GM19035 (cell line): ENCODE measurements around the gene XYLT1.

Source experiments
- ATAC-seq: cut with Tn5 transposase; IDR thresholded peaks from one replicate; pipeline ENCODE4 v1.9.1; 2021; ENCODE audit not compliant: unreplicated experiment

Gene XYLT1

DNA sequence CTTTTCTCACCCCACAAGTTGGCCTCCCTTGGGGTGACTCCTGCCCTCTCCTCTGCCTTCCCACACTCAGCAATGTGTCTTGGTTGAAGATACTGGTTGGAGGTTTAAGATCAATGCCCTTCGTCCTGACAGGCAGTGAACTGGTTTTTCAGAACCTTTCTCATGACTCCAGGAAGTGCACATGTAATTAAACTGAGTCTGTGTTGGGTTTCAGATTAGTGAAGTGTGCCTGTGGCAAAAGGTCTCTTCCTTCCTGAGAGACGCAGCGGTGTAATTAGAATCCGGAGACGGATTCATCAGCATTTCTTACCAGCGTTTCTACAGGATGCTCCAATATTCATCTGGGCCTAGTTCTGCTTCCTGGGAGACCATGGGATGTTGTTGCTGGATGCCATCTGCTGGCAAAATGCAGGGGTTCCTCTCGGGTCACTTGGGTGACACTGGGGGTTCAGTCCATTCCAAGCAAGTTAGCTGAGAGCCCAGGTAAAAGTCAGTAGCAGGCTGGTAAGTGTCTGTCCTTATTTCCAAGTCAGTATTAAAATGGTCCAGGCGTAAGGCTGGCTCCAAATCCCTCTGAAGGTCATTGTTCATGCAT, 233.3 kb downstream of the XYLT1 start:
- ATAC-seq: no peak

DNA sequence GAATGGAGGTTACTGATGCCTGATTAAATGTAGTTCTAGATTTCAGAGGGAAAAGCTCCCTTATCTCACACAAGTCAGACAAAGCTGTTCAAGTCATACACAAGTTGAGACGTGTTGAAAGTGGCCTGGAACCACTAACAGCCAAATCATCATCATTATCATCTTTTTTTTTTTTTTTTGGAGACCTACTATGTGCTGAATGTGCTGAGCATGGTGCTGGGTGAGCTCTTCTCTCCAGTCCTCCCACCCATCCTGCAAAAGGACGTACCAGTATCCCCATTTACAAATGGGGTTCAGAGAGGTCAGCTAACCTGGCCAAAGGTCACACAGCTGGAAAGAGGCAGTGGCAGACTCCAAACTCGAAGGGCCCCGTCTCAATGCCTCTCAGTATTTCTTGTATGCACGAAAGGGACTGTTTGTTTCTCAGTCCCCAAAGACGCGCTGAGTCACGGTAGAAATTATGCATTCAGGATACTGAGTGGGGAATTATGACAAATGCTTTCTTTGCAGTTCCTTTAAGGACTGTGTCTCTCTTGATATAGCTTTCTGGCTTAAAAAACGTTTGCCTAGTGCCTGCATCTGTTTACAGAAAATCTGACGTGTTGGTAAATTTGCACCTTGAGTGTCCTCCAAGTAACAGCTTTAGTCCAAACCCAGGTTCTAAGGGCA, 235.5 kb downstream of the XYLT1 start:
- ATAC-seq: no peak

DNA sequence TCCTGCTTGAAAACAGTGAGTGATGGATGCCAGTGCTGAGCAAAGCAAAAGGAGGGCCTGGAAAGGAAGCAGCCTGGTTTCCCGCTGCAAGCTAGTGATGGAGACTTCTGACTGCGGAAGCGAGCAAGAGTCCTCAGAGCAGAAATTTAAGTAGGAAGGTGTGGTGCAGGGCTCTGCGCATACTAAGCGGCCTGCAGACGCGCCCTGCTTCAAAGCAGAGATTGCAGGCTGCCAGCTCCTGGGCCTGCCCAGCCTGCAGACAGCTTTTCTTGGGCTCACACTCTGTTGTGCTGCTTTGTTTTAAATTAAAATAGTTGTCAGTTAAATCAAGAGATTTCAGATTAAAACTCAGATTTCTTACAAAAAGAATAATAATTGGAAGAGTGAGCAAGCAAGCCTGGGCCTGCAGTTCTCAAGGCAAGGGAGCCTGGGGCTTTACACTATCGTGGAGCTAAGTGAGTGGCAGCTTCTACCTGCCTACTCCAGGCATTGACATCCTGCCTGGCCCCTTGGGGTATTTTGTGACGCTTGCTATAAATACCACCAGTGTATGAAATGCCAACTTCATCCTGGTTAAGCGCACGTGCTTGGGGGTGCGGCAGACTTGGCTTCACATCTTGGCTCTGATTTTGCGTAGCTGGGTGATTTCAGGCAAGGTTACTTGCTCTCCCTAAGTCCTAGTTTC, 237.3 kb downstream of the XYLT1 start:
- no peak for ATAC-seq

DNA sequence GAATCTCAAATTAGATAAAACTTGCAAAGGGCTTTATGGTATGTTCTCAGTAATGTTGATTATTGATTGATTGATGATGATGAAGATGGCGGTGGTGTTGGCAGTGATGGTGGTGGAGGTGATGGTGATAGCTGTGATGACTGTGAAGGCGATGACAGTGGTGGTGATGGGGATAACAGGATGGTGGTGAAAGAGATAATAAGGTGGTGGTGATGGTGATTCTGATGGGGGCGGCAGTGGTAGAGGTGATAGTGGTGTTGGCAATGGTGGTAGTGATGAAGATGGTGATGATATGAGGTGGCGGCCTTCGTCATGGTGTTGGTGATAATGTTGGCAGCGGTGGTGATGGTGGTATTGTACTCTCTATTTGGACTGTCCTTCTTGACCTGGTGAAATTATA, 238.3 kb downstream of the XYLT1 start:
- no peak for ATAC-seq

DNA sequence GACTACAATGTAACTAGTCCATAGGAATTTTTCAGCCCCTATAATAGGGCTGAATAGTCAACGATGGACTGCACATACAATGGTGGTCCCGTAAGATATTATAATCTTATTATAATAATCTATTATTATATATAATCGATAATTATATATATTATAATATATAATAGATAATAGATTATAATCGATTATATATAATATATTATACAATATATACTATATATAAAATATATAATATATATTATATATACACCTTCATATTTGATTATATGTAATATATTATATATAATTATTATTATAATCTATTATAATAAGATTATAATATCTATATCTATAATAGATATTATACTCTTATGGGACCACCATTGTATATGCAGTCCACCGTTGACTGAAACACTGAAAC, 238.8 kb downstream of the XYLT1 start:
- ATAC-seq: no peak

DNA sequence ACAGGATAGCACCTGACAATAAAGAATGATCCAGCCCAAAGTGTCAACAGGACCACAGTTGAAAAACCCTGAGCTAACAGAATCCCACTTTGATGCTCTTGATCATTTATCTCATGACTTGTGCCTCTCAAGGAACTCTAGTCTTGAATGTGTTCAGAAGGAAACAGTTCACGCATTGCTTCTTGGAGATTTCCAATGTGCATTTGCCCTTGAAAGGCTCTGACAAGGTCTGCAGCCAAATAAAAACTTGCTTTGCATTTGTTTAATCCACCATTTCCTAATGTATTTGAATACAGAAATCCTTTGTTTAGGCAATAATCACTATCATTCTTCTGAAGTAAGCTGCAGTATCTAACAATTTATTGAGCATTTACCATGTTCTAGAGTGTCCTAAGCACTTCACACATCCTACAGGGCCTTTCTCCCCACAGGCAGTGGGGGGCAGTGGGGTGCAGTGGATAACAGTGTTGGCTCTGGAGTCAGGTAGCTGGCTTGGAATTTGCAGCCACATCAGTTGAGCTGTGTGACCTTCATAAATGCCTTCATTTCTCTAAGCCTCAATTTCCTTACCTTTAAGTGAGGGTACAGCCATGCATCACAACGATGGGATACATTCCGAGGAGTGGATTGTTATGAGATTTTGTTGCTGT, 239.7 kb downstream of the XYLT1 start:
- ATAC-seq: no peak

DNA sequence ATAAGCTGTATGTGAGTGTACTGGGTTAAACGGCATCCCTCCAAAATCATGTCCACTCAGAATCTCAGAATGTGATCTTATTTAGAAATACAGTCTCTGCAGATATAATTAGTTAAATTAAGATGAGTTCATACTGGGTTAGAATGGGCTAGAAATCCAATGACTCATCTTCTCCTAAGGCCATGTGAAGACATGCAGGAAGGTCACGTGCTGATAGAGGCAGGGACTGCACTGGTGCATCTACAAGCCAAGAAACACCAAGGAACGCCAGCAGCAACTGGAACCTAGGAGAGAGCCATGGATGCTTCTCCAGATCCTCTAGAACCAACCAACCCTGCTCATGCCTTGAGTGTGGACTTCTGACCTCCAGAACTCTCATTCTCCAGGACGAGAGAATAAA, 241.0 kb downstream of the XYLT1 start:
- no peak for ATAC-seq

DNA sequence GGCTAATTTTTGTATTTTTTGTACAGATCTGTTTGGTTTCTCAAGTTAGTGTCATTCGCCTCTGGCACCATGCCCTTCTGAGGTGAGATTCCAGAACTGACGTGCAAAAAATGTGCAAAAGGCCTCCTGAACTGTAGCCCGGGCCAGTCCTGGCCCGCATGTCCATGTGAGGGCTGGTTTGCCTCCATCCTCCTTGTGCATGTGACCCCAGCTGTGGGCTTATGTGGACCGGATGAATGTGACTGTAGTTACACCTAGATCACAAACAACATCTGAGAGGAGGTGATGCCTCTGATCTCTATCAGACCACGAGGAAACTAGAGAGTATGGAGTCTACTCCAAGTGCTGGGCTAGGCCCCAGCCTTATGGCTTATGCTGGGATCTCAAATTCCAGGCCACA, 241.6 kb downstream of the XYLT1 start:
- ATAC-seq: no peak

DNA sequence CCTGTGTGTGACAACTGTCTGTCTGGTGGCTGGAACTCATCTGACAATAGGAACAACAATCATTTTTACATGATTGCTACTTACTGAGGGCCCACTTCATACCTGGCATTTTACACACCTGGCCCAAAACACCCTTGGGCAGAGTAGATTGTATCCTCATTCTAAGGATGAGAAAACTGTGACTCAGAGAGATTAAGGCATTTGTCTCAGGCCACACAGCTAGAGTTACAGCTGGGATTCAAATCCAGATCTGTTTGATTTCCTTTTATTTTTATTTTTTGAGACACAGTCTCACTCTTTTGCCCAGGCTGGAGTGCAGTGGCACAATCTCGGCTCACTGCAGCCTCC, 242.1 kb downstream of the XYLT1 start:
- no peak for ATAC-seq

DNA sequence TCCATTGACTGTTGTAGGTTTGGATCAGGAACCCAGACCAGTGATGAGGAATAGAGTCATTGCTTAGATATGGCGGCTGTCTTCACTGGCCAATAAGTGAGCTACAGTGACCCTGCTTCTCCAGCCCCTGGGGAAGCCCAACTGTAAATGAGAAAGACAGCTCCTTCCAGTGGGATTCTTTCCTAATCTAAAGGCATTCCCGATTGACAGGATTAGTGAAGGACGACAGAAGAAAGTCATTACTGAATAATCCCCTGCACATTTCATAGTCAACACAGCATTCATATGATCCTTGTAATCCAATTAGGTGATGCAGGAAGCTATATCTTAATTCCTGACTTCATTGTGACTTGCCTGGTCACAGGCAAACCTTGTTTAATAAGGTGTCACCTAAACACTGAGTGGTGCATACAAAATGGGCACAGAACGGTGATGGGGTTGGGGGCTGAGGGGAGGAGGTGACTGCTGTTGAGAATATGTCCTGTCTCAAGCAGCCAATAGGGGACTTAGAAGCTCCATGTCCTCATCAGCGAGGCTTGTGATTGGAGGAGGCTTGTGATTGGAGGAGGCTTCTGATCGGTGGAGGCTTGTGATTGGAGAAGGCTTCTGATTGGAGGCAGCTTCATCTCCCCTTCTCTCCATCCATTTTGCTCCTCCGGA, 242.6 kb downstream of the XYLT1 start:
- no peak for ATAC-seq

DNA sequence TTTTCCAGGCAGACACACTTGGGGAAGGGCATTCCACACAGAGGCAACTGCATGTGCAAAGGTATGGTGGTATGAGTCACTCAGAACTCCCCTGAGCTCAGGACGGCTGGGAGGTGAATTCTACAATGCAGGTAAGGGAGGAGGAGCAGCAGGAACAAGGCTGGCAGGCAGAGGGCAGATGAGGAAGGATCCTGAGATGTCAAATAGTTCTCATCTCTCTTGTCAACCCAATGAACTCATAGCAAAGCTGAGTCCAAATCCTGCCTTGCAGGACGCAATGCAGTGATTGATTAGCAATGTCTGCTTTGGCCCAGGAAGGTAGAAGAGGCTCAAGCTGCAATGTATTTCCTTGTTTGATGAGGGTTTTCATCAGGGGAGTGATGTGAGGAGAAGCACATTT, 243.5 kb downstream of the XYLT1 start:
- ATAC-seq: no peak

DNA sequence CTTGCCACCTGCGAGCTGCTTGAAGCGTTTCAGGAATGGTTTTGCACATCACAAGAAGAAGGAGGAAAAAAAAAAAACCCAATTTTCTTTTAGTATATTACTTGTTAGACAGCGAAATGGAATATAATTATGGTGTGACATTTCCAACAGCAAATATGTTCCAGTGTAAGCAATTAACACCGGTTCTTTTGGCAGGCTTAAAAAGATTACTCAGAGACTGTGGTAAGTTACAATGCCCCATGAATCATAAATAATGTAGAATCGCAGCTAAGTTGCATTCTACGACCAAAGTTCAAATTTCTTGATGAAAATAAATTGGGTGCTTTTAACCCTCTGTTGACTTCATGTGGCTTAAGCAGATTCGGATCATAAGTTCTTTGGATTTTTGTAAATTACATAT, 245.2 kb downstream of the XYLT1 start:
- no peak for ATAC-seq

DNA sequence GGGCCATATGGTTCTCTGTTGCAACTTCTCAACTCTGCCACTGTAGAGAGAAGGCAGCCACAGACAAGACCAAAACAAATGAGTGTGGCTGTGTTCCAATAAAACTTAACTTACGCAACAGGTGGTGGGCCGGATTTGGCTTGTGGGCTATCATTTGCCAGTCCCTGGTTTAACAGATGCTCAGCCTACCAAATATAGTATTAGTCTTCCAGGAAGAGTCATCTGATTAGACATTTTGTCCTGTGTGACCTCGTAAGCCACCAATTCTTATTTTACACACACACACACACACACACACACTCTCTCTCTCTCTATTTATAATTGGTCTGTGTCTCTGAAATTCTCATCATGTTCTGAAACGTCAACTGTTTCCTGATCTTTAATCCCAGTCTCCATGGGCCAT, 245.9 kb downstream of the XYLT1 start:
- no peak for ATAC-seq

DNA sequence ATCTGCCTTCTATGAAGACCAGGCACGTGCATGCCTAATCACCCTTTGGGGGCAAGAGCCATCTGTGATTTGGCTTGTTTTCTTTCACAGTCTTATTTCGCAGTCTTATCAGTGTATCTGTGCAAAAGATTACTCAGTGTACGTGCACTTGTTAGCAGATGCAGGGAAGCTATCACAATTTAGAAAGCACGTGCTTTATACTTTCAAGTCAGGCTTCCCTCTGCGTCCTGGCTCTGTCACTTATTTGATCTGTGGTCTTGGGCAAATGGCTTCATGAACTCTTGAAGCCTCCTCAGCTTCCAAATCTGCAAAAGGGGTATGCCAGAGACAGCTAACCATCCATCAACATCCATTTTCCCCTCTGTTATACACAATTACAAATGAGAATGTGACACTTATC, 246.4 kb downstream of the XYLT1 start:
- no peak for ATAC-seq

DNA sequence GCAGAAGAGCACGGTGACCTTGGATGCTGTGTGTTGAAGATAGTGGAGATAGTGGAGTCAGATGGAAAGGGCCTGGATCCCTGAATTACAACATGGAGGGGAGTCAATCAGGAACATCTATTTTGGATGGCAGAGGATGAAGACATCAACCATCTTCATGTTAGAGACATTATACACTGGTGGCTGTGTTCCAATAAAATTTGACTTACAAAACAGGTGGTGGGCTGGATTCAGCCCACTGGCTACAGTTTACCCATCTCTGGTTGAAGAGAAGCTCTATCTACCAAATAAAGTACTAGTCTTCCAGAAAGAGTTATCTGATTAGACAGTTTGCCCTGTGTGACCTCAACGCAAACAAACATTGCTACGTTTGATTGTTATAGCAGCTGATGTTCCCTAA, 247.2 kb downstream of the XYLT1 start:
- no peak for ATAC-seq

DNA sequence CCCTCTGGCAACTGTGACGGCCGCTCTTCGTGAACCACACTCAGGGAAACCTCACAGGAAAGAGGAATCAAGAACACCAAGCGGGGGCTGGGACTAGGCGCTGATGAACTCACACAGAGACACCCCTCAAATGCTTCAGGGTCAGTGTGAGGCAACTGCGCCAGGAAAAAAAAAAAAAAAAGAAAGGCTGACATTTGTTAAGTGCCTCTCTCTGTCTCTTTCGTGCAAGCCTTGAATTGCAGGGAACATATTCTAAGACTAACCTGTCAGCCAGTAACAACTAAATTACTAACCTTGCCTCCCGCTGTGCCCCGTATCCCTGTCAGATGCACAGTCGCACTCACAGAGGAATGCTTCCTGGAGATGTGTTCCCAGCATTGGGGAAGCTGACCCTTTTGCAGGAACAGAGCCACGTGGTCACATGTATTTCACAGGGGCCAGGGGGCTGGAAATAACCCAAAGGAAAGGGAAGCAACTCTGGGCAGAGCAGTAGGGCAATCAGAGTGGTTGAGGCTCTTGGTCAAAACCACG, 247.8 kb downstream of the XYLT1 start:
- no peak for ATAC-seq

DNA sequence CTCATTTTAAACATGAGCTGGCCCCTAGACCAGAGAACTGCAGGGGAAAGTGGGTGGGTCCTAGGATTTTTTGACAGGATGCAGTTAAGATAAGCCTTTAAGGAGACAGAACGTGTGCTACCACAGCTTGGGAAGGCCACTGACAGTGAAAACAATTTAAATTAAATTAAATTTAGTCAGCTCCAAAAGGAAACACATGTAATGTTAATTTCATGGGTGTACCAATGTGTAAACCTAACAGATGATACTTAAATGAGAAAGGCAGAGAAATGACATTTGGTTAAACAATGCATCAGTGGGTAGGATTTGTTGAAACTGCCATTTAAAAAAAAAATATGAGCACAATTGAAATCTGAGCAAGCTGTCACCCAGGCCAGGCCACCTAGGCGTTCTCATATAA, 250.8 kb downstream of the XYLT1 start:
- ATAC-seq: no peak

DNA sequence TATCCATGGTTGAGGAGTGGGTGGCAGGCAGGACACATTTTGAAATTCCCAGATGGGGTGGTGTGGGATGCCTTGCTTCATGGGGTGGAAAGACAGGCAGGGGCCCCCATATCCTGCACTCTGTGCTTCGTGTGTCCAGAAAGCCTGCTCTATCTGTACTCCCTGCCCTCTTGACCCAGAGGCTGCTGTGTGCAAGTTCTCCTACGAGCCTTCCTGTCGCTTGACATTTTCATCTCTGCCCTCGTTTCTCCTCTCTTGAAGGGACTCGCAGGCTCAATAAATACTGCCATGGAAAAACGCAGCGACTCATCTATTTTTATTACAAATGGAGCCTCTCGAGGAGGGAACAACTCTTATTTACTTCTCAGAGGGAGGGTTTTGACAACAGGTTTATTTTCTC, 254.8 kb downstream of the XYLT1 start:
- no peak for ATAC-seq

DNA sequence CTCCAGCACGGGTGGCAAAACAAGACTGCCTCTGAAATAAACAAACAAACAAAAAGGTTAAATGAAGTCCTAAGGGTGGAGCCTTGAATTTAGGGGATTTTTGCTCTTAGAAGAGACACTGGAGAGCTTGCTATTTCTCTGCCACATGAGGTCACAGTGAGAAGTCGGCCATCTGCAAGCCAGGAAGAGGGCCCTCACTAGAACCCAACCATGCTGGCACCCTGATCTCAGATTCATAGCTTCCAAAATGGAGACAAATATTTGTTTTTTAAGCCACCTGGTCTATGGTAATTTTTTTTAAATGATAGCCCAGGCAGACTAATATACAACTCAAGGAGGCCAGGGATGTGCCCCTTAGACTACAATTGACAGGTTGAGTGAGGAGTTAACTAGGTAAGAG, 255.5 kb downstream of the XYLT1 start:
- no peak for ATAC-seq

DNA sequence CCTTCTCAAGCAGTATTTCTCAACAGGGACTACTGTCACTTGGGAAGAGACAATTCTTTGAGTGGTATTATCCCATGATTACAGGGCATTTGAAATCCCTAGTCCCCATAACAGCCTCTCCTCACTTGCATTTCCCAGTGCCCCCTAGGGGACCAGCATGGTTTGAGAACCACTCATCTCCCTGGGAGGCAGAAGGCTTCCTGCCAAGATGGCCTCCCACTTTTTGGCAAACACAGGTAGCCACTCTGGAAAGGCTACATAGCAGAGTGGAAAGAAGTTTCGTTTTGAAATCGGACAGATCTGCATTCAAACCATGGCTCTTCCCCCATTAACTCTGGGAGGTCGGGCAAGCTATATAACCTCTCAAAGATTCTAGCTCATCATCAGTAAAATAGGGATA, 256.8 kb downstream of the XYLT1 start:
- no peak for ATAC-seq

DNA sequence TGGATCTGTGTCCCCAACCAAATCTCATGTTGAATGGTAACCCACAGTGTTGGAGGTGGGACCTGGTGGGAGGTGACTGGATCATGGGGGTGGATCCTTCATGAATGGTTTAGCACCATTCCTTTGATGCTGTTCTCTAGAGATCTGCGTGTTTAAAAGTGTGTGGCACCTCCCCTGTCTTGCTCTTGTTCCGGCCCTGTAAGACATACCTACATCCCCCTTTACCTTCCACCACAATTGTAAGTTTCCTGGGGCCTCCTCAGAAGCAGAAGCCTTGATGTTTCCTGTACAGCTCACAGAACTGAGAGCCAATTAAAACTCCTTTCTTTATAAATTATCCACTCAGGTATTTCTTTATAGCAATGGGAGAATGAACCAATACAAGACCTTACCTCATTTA, 257.7 kb downstream of the XYLT1 start:
- no peak for ATAC-seq

DNA sequence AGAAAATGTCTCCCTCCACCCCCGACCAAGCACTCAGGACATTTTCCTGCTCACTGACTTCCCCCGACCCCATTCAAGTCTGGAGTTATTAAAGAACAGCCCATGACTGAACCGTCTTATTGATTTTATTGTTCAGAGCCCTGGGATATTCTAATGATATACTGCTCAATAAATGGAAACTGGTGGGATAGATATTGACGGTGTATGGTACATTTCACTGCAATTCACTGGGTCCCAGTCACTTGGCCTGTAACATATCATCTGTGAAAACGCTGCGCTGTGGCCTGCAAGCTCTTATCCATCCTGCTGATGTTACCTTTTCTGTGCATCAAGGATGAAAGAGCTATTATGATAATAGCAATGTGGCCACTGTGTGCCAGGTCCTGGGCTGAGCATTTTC, 258.2 kb downstream of the XYLT1 start:
- no peak for ATAC-seq
